ENCODE measurements around the gene ZBED4. TPM values are rescaled to one million over a fixed set of nuclear protein-coding genes. Genes with fewer than 3 reads are reported as not detected.

The ZBED4 gene
- total RNA-seq, 1 experiment from 2014 or later = 23.0 TPM

- Histone ChIP-seq H3K27ac (ENCODE audit: insufficient read length, low read depth, low read length) (no peak overlapping the region), H2BK15ac (ENCODE audit: low read depth, low read length) (no peak overlapping the region), H3K4me1 (ENCODE audit: insufficient read depth, low read length) (no peaks in the 10 kb centered on the region), H3K4ac (ENCODE audit: low read depth, low read length) (no peak overlapping the region), H2BK20ac (ENCODE audit: low read depth, low read length, poor library complexity, severe bottlenecking) (no peak overlapping the region), H4K91ac (ENCODE audit: insufficient read length, low read depth, low read length) (no peak overlapping the region), H3K79me2 (ENCODE audit: insufficient read depth, low read length) (no peaks in the 10 kb centered on the region; the same call in 1 of the 2 replicates), H2BK5ac (ENCODE audit: insufficient read length, low read length) (no peak overlapping the region), H4K5ac (ENCODE audit: insufficient read length, low read depth, low read length) (no peak overlapping the region), H3K27me3 (ENCODE audit: insufficient read depth, low read length) (no peaks in the 10 kb centered on the region), H3K23me2 (ENCODE audit: insufficient read length, low read depth, low read length, poor library complexity, severe bottlenecking) (no peaks in the 10 kb centered on the region), H2BK12ac (ENCODE audit: insufficient read length, low read depth, low read length) (no peak overlapping the region), H3K23ac (ENCODE audit: insufficient read length, low read depth, low read length) (no peak overlapping the region), H3K18ac (ENCODE audit: insufficient read length, low read depth, low read length) (no peak overlapping the region), H3K9ac (ENCODE audit: extremely low read depth, insufficient read length, low read length) (no peak overlapping the region), H4K20me1 (ENCODE audit: control insufficient read depth, insufficient read depth, insufficient read length) (peaks cover 3% of the 10 kb centered on the region), H2AFZ (ENCODE audit: low read length) (no peak overlapping the region), H2BK120ac (ENCODE audit: low read depth, low read length, poor library complexity, severe bottlenecking) (no peak overlapping the region), H3K56ac (ENCODE audit: insufficient read length, low read depth, low read length) (no peak overlapping the region), H4K8ac (replicated peaks; ENCODE audit: insufficient read length, low read depth, low read length) (no peak overlapping the region), H2AK5ac (ENCODE audit: insufficient read length, low read length) (no peak overlapping the region), H3T11ph (ENCODE audit: low read length) (no peak overlapping the region), H3K79me1 (ENCODE audit: insufficient read depth, low read depth, low read length, poor library complexity, severe bottlenecking) (no peaks in the 10 kb centered on the region), H3K14ac (ENCODE audit: insufficient read depth, low read length) (no peak overlapping the region), H3K9me3 (ENCODE audit: control insufficient read depth, low read depth, low read length) (no peaks in the 10 kb centered on the region), H3K4me2 (ENCODE audit: insufficient read depth, insufficient read length, low read length) (no peak overlapping the region)
- no peak for TF ChIP-seq CTCF (conservative IDR thresholded peaks at IDR 0.05)
- Mint-ChIP-seq H3K4me3 (no peak overlapping the region), H3K9me3 (peaks cover 25 to 37% of the 10 kb centered on the region in 2 experiments), H3K27ac (no peak overlapping the region), H3K4me1 (no peaks in the 10 kb centered on the region), H3K27me3 (ENCODE audit: low read depth) (no peaks in the 10 kb centered on the region), H3K36me3 (ENCODE audit: insufficient read depth in 1 of 3, low read depth in 3 of 3) (peaks cover 68 to 91% (median 89%) of the 10 kb centered on the region in 3 experiments)
- DNase-seq = no peak
- WGBS (ENCODE audit: extremely low coverage, insufficient read length, low lambda C conversion rate) = no CpG with 5 or more reads among the region's 5 CpGs
Measured at GRCh38 chr22:49889071-49889470, 35.4 kb downstream of the ZBED4 start.

Data from H9 (cell line).